GM18511 (cell line): ENCODE results near the gene TAOK2.
"Not testable (repeated sequence)": the region's sequence is repeated elsewhere in the genome, so short reads cannot be mapped to it uniquely, and the experiment has no call there.

Experiments used
- ATAC-seq: cut with Tn5 transposase; IDR thresholded peaks from one replicate; pipeline ENCODE4 v1.9.1; 2021; ENCODE audit warnings: mild to moderate bottlenecking, moderate library complexity; ENCODE audit not compliant: unreplicated experiment

The TAOK2 gene

DNA sequence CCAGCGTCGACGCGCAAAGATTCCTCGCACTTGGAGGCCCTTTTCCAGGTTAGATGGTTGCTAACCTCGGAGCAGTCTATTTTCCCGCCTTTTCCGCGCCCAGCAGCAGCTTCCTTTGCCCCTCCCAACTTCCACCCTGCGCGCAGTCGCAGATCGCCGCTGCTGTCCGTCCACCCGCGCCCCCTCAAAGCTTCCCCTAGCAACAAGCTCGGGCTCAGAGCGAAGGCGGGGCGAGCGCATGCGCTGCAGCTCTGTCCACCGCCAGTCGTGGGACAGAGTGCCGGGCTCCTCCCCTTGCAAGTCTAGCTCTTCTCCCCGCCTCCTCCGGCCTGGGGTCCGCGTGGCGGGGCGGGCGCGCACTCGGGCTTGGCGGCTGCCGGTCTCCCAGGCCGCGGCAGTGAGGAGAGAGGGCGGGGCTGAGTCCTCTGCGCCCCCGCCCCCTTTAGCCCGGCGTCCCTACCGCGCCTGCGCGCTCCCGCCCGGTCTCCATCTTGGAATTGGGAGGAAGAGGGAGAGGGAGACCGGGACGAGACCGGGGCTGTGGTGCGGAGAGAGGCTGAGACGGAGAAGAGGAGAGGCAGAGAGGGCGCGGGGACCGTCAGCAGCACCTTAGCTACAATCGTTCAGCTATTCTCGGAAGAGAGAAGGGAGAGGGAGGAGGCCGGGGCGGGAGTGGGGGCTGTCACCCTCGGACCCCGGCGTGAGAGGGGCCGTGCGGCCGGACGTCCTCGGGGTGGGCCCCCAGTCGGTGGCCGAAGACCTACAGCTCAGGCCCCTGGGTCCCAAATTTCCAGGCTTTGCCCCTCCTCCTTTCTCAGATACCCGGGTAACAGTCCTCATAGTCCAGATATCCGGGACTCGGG lies at the start of gene TAOK2:
Gene TAOK2, plus strand, starts transcription at position 485 of the 863 bp plus-strand sequence. CDS start 3,905 bp downstream, outside the sequence.
- ATAC-seq = peak; percentile 95

DNA sequence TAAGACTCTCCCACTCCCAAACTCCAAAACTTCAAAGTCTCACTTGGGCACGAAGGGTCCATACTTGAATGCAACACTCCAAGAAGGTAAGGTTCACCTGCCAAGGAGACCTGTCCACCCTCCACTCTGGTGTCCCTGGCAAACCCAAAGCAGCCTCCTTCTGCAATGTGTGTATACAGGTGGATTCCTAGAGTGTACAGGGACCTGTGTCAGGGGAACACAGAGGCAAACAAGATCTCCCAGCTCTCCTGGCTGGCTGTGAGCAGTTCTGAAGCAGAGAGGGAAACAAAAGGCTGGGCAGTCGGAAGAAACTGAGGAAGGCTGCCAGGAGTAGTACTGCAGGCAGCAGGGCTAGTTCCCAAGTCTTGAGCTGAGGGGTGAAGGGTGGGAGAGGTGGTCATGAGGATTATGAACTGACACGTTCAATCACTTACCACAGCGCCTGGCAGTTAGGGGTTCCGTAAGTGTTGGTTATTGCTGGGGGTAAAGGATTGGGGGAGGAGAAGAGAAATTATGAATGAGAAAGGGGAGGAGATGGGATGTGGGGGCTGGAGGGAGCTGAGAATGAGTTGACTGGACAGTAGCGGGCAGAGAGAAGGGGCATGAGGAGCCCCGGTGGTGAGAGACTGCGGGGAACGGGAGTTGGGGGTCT lies 48.4 kb upstream of the TAOK2 start:
- no peak for ATAC-seq

DNA sequence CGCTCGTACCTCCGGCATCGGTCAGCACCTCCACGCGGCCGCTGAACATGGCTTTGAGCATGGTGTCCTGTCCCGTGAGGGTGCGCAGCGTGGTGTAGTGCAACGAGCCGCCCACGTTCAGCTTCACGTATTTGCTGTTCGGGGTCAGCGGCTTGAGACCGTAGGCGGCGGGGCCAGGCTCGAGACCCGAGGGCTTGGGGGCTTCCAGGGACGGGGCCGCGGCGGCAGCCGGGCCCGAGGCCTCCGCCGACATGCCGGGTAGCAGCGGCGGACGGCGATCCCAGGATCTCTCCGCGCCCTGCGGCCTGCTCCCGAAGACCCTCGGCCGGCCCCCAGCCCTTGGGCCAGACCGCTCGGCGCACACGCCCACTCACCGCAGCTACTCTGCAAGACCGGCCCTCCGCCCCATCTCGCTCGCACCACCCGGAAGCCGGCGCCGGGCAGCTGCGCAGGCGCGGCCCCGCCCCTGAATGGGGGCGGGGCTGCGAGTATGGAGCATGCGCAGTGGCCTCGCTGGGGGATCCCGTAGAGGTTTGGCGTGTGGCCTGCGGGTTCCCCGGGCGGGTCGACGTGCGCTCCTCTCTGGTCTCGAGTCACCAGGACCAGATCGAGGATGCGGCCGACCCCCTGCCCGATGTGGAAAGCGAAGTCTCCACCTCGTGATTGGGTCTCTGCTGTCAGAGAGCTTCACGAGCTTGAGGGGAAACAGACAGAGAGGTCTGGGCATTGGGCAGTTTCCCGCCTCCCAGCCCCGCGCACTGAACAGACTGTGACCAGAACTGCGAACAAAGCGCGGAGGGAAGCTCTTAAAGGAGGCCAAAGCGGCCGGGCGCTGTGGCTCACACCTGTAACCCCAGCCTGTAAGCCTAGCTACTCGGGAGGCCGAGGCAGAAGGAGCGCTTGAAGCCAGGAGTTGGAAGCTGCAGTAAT lies 47.6 kb upstream of the TAOK2 start, which contains the start of gene KCTD13:
Gene KCTD13, minus strand, starts transcription at position 446 of the 930 bp plus-strand sequence. Its CDS starts 193 bp downstream, at position 253.
- ATAC-seq = peak; percentile 93

DNA sequence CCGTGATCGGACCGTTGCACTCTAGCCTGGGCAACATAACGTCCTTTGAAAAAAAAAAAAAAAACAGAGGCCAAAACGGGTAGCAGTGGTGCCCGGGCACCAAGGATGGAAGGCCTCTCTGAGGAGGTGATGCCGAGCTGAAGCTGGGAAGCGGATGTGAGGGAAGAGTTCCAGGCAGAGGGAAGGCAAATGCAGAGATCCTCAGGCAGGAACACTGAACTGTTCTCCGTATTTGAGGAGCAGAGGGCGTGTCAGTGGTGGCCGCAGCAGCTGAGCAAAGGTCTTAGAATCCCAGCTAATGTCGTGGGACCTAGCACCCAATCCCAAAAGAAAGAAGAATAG lies 47.0 kb upstream of the TAOK2 start:
- ATAC-seq = no peak

DNA sequence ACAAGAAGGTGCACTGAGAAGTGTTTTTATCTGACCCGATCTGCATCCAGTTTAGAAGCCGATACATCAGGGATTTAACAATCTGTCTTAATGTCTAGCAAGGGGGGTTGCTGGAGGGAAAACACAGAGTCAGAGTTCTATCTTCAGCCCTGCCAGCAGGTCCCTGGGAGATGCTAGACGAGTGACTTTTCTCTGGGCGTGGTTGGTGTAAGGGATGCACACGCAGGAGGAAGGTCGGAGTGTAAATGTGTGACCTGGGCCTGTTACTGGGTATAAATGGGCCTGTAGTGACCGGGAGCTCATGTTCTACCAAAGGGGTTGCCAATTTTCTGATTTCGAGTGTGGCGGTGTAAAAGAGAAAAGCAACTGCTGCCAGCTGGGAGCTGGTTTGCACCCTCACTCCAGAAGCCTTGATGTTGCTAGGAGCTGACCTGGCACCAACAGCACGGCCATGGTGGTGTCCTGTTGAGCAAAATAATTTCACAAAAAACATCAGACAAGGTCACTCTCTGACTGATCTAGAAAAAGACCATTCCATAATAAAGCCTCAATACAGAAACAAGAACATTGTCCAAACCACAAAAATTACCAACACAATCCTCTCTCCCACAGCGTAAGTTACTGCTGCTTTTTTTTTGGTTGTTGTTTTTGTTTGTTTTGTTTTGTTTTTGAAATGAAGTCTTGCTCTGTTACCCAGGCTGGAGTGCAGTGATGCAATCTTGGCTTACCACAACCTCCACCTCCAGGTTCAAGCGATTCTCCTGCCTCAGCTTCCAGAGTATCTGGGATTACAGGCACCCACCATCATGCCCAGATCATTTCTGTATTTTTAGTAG lies 46.4 kb upstream of the TAOK2 start:
- ATAC-seq = no peak

DNA sequence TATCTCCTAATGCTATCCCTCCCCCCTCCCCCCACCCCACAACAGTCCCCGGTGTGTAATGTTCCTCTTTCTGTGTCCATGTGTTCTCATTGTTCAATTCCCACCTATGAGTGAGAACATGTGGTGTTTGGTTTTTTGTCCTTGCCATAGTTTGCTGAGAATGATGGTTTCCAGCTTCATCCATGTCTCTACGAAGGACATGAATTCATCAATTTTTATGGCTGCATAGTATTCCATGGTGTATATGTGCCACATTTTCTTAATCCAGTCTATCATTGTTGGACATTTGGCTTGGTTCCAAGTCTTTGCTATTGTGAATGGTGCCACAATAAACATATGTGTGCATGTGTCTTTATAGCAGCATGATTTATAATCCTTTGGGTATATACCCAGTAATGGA lies 41.9 kb upstream of the TAOK2 start:
- ATAC-seq = not testable (repeated sequence)

DNA sequence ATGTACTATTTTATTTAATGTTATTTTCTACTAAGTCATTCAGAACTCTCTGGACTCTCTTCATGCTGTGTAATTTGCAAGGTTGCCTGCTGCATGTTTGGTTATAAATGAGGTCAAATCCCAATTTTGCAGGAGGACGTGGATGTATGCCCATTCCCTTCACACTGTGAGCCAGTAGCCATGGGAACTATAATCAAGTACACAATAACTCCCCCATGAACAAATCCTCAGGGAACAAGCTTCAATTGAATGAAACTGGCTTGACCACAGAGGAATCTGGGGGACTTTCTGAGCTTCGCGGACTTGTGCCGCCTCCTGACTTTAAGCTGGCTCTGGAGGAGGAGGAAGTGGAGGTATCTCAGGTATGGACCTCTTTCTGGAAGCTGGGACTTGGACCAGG lies 33.0 kb upstream of the TAOK2 start:
- no peak for ATAC-seq

DNA sequence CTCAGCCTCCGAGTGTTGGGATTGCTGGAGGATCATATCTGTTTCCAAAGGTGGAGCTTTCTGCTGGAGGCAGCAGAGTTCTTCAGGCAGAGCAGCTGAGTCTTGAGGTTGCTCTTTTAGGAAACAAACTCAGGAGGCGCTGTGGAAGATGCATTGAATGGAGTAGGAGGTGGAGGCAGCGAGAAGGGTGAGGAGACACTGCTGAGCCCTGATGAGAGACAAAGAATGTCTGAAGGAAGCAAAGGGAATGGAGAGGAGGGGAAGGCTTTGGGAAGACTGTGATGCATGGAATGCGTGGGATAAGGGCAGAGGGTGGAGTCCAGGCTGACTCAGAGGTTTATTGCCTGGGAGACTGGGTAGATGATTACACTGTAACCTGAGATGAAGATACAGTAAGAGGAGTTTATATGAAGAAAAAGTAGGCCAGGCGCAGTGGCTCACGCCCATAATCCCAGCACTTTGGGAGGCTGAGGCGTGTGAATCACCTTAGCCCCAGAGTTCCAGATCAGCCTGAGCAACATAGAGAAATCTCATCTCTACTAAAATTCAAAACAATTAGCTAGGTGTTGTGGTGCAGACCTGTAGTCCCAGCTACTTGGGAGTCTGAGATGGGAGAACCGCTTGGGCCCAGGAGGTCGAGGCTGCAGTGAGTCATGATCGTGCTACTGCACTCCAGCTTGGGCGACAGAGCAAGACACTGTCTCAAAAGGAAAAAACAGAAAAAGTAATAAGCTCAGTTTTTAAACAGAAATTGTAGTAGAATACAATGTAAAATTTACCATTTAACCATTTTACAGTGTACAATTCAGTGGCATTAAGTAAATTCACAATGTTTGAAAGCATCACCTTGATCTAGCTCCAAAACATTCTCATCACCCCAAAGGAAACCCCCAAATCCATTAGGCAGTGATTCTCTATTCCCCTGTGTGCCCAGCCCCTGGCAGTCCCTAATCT lies 29.5 kb upstream of the TAOK2 start:
- no peak for ATAC-seq

DNA sequence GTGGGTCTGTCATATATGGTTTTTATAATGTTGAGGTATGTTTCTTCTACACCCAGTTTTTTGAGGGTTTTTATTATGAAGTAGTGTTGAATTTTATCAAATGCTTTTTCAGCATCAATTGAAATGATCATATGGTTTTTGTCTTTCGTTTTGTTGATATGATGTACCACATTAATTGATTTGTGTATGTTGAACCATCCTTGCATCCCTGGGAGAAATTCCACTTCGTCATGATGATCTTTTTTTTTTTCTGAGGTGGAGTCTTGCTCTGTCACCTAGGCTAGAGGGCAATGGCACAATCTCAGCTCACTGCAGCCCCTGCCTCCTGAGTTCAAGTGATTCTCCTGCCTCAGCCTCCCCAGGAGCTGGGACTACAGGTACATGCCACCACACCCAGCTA lies 25.8 kb upstream of the TAOK2 start:
- no peak for ATAC-seq

DNA sequence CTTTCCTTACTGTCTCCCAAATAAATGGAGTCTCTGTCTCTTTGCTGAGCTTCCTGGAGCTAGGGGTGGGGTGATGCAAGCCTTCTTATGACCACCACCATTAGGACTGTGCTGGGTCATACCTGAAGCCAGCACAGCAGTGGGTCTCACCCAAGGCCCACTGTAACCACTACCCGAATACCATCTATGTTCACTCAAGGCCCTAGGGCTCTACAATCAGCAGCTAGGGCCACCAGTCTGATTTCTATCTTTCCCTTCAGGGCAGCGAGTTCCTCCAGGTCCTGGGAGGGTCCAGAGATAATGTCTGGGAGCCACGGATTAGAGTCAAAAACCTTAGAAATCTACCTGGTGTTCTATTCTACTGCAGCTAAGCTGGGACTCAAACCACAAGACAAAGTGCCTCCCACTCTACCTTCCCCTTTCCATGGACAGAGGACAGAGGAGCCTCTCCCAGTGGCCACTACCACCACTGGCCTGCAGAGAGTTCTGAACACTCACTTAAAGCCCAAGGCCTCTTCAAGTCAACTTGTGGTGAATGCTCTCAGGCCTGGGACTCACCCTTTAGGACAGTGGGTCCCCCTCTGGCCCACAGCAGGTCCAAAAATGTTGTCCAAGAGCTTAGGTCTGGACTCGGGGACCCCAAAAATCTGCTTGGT lies 22.7 kb upstream of the TAOK2 start:
- no peak for ATAC-seq

DNA sequence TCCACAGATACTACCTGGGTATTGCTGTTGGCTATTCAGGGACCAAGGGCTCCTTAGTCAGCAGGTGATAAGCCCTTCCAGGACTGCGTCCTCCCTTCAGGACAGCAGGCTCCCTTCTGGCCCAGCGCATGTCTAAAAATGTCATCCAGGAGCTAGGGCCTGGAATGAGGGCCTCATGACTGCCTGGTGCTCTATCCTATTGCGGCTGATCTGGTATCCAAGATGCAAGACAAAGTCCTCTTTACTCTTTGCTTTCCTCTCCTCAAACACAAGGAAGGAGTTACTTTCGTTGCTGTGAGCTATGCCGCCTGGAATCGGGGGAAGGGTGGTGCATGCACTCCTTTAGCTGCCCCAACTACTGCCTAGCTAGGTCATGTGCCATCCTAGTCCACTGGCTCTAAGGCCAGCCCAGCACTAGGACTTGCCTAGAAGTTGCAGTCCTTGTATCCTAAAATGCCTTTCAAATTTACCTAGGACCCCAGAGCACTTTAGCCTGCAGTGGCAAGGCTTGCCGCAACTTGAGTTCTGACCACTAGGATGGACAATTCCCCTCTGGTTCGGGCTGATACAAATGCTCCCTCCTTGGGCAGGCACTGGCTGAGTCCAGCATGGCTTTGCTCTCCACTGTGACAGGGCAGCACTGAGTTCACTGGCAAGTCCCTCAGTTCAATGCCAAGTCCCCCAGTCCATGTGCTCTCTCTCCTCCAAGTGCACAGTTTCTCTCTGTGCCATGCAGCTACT lies 21.9 kb upstream of the TAOK2 start:
- no peak for ATAC-seq

DNA sequence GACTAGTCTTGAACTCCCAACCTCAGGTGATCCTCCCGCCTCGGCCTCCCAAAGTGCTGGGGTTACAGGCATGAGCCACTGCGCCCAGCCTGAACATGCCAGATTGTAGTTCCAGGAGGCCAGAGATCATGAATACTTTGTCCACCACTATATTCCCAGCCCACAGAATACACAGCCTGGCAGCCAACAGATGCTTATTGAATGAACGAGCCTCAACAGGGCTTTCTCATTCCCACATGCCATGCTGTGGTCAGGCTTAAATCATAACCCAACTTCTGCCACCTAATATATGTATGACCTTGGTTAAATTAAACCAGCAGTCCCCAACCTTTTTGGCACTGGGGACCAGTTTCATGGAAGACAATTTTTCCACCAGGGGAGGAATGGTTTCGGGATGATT lies 14.9 kb upstream of the TAOK2 start:
- no peak for ATAC-seq

DNA sequence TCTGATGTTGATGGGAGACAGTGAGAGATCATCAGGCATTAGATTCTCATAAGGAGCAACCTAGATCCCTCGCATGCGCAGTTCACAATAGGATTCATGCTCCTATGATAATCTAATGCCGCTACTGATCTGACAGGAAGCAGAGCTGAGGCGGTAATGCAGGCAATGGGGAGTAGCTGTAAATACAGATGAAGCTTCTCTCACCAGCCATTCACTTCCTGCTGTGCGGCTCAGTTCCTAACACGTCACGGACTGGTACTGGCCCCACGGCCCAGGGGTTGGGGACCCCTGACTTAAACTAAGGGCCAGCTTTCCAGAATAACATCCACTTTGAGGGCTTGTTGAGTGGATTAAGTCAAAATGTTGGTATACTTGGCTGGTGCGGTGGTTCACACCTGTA lies 14.4 kb upstream of the TAOK2 start:
- ATAC-seq = no peak

DNA sequence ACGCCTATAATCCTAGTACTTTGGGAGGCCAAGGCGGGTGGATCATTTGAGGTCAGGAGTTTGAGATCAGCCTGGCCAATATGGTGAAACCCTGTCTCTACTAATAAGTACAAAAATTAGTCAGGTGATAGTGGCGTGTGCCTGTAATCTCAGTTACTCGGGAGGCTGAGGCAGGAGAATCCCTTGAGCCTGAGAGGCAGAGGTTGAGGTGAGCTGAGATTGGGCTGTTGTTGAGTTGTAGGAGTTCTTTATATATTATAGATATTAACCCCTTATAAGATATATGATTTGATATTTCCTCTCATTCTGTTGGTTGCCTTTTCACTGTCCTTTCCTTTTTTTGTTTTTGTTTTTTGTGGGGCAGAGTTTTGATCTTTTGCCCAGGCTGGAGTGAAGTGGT lies 13.8 kb upstream of the TAOK2 start:
- ATAC-seq = not testable (repeated sequence)

DNA sequence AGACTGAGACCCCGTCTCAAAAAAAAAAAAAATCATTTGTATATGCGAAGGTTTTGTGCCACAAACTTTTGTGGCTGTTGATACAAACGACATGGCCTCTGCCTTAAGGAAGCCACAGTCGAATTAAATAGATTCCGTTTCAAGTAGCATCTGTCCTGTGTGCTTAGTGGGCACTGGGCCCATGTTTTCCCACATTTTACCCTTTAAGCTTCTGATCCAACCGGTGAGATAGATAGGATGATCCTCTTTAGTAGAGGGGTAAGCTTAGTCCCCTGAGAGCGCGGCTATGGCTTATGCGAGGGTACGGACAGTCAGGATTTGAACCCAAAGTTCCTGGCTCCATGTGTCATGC lies 12.6 kb upstream of the TAOK2 start:
- no peak for ATAC-seq

DNA sequence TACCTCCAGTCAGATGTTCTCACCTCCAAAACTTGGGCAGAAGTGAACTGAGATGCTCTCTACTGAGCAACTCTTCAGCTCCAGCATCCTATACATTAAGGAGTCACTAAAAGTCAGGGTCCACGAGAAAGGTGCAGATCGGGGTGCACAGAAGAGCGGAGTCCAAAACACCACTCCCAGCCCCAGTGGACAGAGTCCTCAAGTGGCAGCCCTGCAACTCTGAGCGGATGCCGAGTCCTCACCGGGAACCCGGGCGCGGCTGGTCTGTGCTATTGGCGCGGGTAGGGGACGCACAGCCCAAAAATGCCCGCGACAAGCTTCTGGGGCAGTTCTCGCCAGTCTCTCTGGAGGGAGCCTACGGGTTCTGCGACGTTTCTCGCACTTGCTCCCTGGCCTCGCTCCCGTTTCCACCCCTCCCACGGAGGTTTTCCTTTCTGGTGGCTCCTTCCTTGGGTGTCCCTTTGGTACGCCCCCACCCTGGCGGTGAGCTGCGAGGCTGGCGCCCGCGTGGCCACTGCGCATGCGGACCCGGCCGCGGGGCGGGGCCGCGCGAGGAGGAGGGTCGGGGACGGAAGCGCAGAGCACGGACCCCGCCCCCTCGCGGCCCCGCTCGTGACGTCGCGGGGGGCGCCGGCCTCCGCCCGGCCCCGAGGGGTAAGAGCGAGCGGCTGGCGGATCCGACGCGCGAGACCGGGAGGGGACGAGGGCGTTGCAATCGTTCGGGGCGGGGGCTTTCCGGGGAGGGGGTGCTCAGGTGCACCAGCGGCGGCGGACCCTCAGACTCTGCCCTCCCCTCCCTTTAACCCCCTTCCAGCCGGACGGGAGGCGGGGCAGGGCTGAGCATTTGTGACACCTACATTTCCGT lies 12.0 kb upstream of the TAOK2 start, which contains the start of gene TMEM219:
Gene TMEM219, plus strand, starts transcription at position 601 of the 865 bp plus-strand sequence. CDS start 1,065 bp downstream, outside the sequence.
- ATAC-seq = peak; percentile 94
